Endodermal cell (in vitro differentiated cells): ENCODE results near the gene LRP2. TPM values are rescaled to one million over a fixed set of nuclear protein-coding genes. Genes with fewer than 3 reads are reported as not detected.

ENCODE experiments used
- DNase-seq: peaks from one replicate; pipeline ENCODE4 v3.0.0-alpha.2; 2017
- H3K27ac ChIP-seq: 2 replicates; pipeline ENCODE4 v1.5.1; 2013; ENCODE audit warnings: mild to moderate bottlenecking, low read depth, low read length, moderate library complexity
- H3K27me3 ChIP-seq: 2 replicates; pipeline ENCODE4 v1.6.1; 2013; ENCODE audit warnings: mild to moderate bottlenecking, low read length, moderate library complexity; ENCODE audit not compliant: insufficient read depth, control insufficient read depth, poor library complexity, severe bottlenecking
- H3K36me3 ChIP-seq: 2 replicates; pipeline ENCODE4 v1.7.0; 2013; ENCODE audit warnings: mild to moderate bottlenecking, low read length, moderate library complexity; ENCODE audit not compliant: control insufficient read depth, insufficient read depth
- H3K4me1 ChIP-seq: one replicate; pipeline ENCODE4 v1.7.0; 2013; ENCODE audit warnings: low read length; ENCODE audit not compliant: control insufficient read depth, insufficient read depth
- H3K4me3 ChIP-seq: 2 replicates; pipeline ENCODE4 v1.5.1; 2013; ENCODE audit warnings: mild to moderate bottlenecking, low read length, moderate library complexity
- H3K9ac ChIP-seq: 2 replicates; pipeline ENCODE4 v1.6.1; 2013; ENCODE audit warnings: mild to moderate bottlenecking, low read length, moderate library complexity; ENCODE audit not compliant: poor library complexity, severe bottlenecking; ENCODE audit errors: extremely low read depth
- H3K9me3 ChIP-seq: 2 replicates; pipeline ENCODE4 v1.6.1; 2013; ENCODE audit warnings: mild to moderate bottlenecking, low read length, moderate library complexity; ENCODE audit not compliant: control insufficient read depth
- H3K27ac Mint-ChIP-seq: 2 replicates; pipeline ENCODE4 v1.8.0; 2020; ENCODE audit warnings: mixed read lengths
- H3K27me3 Mint-ChIP-seq: 2 replicates; pipeline ENCODE4 v1.8.0; 2021; ENCODE audit warnings: mild to moderate bottlenecking, mixed read lengths; ENCODE audit not compliant: insufficient read depth
- H3K36me3 Mint-ChIP-seq: 2 replicates; pipeline ENCODE4 v1.8.0; 2020; ENCODE audit warnings: low read depth, mixed read lengths
- H3K4me1 Mint-ChIP-seq: 2 replicates; pipeline ENCODE4 v1.8.0; 2020; ENCODE audit warnings: mixed read lengths
- H3K4me3 Mint-ChIP-seq: 2 replicates; pipeline ENCODE4 v1.8.0; 2020; ENCODE audit warnings: mild to moderate bottlenecking, moderate library complexity, mixed read lengths
- H3K9me3 Mint-ChIP-seq: 2 replicates; pipeline ENCODE4 v1.8.0; 2020; ENCODE audit warnings: mild to moderate bottlenecking, mixed read lengths
- CTCF ChIP-seq: fragments of 200-600 bp; sonication (generic); conservative IDR thresholded peaks from 2 replicates; pipeline ENCODE4 v1.5.0; 2021; ENCODE audit warnings: antibody characterized with exemption, mild to moderate bottlenecking
- WGBS, 2 experiments: methylation state at CpG; one replicate each; pipeline versions ENCODE4 v1.1.5 to v1.1.7; 2013; ENCODE audit warnings: missing lambda C conversion rate in 2 of 2, mixed read lengths in 1 of 2; ENCODE audit not compliant: insufficient coverage in 1 of 2, insufficient read length in 1 of 2; 5-methylcytosine and 5-hydroxymethylcytosine counted together
- total RNA-seq, 2 donors: library from RNA; stranded (reverse); fragmentation: NEBNext Ultra II Directional in 1 of 2; extraction: Animal tissue kit (Norgen Biotek cat#: 25700) in 1 of 2; gene quantifications; 2 replicates in 1 of 2; 3 replicates in 1 of 2; pipeline ENCODE4 v1.2.1, GENCODE V29; 2021

The LRP2 gene
- total RNA-seq, 2 donors from 2014 or later: 2.2 to 3.5 TPM

- H3K27me3 ChIP-seq: peaks cover 20% of the 10 kb centered on the region
- no peaks in the 10 kb centered on the region for H3K9me3 ChIP-seq
- peaks cover 5% of the 10 kb centered on the region for H3K4me1 ChIP-seq
- no peak overlapping the region for H3K9ac ChIP-seq
- no peak overlapping the region for H3K4me3 Mint-ChIP-seq
- no peaks in the 10 kb centered on the region for H3K9me3 Mint-ChIP-seq
- no peaks in the 10 kb centered on the region for H3K36me3 ChIP-seq
- TF ChIP-seq CTCF: no peak
- no peak for DNase-seq
- H3K27ac ChIP-seq: no peak overlapping the region
- H3K4me3 ChIP-seq: no peak overlapping the region
- WGBS, 2 experiments: 67 to 91% methylated on average over 2 of the region's 2 CpGs
- peaks cover 4% of the 10 kb centered on the region for H3K4me1 Mint-ChIP-seq
- no peak overlapping the region for H3K27ac Mint-ChIP-seq
- H3K36me3 Mint-ChIP-seq: no peaks in the 10 kb centered on the region
- peaks cover 33% of the 10 kb centered on the region for H3K27me3 Mint-ChIP-seq
These were observed 8.1 kb downstream of the LRP2 start for GRCh38 chr2:169354244-169354643.

- Mint-ChIP-seq H3K4me3 (no peak overlapping the region), H3K9me3 (no peaks in the 10 kb centered on the region), H3K27me3 (peaks cover 24% of the 10 kb centered on the region), H3K36me3 (no peaks in the 10 kb centered on the region), H3K4me1 (no peaks in the 10 kb centered on the region), H3K27ac (no peak overlapping the region)
- Histone ChIP-seq H3K9me3 (no peaks in the 10 kb centered on the region), H3K4me3 (no peak overlapping the region), H3K36me3 (no peaks in the 10 kb centered on the region), H3K27me3 (peaks cover 15% of the 10 kb centered on the region), H3K27ac (no peak overlapping the region), H3K9ac (no peak overlapping the region), H3K4me1 (no peaks in the 10 kb centered on the region)
- 95 to 100% methylated on average over 4 of the region's 4 CpGs for WGBS, 2 experiments
- no peak for DNase-seq
- TF ChIP-seq CTCF: no peak
These were observed 10.6 kb downstream of the LRP2 start for GRCh38 chr2:169351725-169352124.

GRCh38 chr2:169349535-169349934, 12.8 kb downstream of the LRP2 start:
- no peak overlapping the region for H3K4me3 Mint-ChIP-seq
- no peak for TF ChIP-seq CTCF
- H3K27ac Mint-ChIP-seq: no peak overlapping the region

More at GRCh38 chr2:169349535-169349934, 12.8 kb downstream of the LRP2 start:
- Mint-ChIP-seq H3K36me3 (no peaks in the 10 kb centered on the region), H3K4me1 (peaks cover 15% of the 10 kb centered on the region), H3K9me3 (no peaks in the 10 kb centered on the region), H3K27me3 (peaks cover 4% of the 10 kb centered on the region)
- H3K36me3 ChIP-seq: no peaks in the 10 kb centered on the region
- no peak overlapping the region for H3K27ac ChIP-seq
- H3K4me1 ChIP-seq: peaks cover 7% of the 10 kb centered on the region
- 88 to 91% methylated on average over 2 of the region's 2 CpGs for WGBS, 2 experiments
- no peak for DNase-seq
- no peak overlapping the region for H3K9ac ChIP-seq
- no peaks in the 10 kb centered on the region for H3K9me3 ChIP-seq
- no peaks in the 10 kb centered on the region for H3K27me3 ChIP-seq
- no peak overlapping the region for H3K4me3 ChIP-seq
